AML-193 (cell line): ENCODE data around the gene NLRC5.
A peak's percentile ranks its signal among the peaks of the same experiment; 100 is the strongest.
"Not testable (repeated sequence)": the region's sequence is repeated elsewhere in the genome, so short reads cannot be mapped to it uniquely, and the experiment has no call there.

Experiments used
- DNase-seq, 2 experiments: peaks; one replicate each; lab custom pipeline; 2025; lab: John Stamatoyannopoulos, UW

The NLRC5 gene

DNA sequence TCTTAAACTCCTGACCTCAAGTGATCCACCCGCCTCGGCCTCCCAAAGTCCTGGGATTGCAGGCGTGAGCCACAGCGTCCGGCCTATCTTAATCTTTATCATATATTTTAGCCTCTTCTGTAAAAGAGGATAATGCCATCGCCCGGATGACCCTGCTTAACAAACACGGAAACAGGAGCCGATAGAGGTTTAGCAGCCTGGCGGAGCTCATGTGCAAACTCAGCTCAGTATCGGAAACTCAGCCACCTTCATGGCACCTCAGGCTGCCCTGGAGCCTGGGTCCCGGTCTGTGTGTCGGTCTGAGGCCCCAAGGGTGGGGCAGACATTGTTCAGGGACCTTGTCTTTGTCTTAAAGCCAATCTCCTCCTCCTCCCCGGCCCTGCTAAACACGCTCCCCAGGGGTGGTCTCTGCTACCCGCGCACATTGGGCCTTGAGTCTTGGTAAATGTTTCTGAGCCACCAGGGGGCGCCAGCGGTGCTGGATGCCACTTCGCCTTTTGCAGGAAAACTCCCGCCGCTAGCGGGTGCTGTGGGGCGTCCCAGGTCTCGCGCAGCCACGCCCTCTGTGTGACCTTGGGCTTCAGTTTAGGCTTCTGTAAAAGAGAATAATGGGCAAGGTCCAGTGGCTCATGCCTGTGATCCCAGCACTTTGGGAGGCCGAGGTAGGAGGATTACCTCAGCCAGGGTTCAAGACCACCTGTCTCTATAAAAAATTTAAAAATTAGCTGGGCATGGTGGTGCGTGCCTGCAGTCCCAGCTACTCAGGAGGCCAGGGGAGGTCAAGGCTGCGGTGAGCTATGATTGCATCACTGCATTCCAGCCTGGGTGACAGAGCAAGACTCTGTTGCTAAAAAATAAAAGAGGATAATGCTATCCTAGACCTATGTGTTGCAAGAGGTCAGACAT, 24.9 kb upstream of the NLRC5 start:
- peak; percentile 83 to 88 for DNase-seq

DNA sequence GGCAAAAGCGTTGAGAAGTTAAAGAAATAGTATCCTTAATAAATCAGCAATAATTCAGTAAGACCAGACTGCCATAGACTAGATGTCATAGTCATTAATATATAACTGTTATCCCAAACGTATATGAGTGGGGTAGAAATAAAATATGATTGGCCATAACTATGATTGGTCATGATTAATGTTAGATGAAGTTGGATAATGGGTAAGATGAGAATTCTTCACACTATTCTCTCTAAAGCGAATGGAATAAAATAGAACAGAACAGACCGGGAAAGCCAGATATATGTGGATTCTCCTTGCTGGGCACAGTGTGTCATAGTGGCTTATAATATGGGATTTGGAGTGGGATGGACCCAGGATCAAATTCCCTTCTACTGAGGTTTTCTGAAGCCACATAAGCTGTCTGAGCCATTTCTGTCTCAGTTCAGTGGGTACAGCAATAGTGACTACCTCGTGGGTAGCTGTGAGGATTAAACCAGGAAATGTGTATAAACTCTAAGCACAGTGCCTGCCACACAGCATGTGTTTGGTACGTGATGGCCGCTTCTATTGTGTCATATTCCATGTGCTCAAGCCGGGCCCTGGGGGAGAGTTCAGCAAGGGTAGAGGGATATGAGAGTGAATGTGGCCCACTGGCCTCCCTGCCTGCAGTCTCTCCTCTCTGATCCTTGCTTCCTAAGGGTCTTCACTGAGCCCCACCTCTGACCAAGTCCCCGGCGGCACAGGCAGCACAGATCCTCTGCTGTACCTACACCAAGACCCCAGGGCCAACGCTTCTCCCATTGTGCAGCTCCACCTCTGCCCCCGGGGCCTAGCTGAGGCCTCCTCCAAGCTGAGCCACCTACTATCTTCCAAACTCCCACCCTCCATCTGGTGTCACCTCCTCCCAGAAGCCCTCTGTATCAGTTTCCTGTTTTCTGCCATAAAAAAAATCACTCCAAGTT, 23.9 kb upstream of the NLRC5 start:
- no peak for DNase-seq

DNA sequence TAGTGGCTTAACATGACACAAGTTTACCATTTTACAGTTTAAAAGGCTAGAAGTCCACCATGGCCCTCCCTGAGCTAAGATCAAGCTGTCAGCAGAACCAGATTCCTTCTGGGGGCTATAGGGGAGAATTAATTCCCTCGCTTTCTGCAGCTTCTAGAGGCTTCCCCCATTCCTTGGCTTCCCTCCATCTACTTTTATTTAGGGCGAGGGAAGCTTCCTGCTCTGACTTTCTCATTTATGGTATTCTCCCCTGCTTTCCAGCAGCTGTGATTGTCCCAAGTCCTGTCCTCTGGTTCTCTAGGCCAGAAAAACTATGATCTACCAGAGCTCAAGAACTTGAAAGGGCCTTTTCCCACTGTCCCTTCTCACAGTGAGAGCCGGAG, 23.3 kb upstream of the NLRC5 start:
- no peak for DNase-seq

DNA sequence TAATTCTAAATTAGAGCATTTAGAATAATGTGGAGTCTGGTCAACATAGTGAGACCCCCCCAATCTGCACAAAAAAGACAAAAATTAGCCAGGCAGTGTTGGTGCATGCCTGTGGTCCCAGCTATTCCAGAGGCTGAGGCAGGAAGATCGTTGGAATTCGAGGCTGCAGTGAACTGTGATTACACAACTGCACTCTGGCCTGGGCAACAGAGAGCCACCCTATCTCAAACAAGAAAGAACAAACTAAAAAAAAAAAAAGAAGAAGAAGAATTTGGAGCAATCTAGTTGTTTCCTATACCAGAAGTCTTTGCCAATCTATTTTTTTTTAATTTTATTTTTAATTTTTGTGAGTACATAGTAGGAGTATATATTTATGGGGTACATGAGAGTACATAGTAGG, 21.6 kb upstream of the NLRC5 start:
- DNase-seq: peak in 1 of 2 experiments; percentile 20

DNA sequence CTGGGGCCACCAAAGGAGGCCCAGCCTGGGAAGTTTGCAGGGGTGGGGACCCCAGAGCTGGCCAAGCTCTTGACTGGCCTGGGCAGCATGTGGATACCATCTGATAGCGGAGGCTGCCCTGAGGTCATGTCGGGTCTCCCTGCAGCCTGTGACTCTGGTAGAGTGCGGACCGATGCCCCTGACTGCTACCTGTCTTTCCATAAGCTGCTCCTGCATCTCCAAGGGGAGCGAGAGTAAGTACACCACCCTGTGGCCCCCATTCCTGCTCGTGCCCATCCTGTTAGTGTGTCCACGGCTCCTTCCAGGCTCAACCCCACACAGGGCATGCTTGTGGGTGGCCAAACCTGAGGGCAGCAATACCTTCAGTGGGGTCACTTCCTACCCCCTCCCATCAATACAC, 19.6 kb upstream of the NLRC5 start:
- no peak for DNase-seq

DNA sequence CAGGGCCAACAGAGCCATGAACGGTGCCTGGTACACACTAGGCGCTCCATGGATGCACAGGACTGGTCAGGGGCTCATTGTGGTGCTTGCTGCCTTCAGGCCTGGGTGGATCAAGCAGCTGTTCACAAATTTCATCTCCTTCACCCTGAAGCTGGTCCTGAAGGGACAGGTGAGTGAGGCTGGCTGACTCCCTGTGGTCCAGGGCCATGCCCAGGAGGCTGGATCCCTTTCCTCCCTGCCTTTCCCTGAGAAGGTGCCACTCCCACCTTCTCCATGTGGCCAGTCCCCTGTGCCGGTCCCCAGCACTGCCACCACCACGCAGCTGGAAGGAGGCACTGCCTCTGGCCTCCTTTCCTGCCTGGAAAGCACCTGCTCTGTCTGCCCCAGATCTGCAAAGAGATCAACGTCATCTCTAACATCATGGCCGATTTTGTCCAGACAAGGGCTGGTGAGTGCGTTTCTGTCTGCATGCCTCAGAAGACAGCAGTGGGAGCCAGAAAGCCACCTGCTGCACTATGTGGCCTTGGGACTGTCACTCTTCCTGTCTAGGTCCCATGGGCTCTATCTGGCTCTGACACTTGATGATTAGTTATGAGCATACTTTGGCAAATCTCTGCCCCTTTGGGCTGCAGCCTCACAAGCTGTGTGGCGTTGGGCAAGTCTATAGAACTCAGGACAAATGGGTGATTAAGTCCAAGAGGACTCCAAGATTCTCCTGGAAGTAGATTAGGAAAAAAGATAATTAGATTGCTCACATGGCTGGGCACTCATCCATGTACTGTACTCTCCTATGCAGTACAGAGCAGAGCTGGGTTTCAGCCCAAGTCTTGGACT, 18.2 kb upstream of the NLRC5 start:
- DNase-seq: no peak

DNA sequence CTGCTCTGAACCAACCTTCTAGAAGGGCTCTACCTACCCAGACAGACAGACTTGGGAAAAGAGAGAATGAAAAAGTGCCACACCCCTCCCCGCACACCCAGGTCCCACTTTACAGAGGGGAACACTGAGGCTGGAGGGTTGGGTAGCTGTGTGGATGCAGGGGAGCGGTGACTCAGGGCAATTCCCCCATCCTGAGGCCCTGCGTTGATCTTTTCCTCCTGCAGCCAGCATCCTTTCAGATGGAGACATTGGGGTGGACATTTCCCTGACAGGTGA, 17.7 kb upstream of the NLRC5 start:
- DNase-seq: no peak

DNA sequence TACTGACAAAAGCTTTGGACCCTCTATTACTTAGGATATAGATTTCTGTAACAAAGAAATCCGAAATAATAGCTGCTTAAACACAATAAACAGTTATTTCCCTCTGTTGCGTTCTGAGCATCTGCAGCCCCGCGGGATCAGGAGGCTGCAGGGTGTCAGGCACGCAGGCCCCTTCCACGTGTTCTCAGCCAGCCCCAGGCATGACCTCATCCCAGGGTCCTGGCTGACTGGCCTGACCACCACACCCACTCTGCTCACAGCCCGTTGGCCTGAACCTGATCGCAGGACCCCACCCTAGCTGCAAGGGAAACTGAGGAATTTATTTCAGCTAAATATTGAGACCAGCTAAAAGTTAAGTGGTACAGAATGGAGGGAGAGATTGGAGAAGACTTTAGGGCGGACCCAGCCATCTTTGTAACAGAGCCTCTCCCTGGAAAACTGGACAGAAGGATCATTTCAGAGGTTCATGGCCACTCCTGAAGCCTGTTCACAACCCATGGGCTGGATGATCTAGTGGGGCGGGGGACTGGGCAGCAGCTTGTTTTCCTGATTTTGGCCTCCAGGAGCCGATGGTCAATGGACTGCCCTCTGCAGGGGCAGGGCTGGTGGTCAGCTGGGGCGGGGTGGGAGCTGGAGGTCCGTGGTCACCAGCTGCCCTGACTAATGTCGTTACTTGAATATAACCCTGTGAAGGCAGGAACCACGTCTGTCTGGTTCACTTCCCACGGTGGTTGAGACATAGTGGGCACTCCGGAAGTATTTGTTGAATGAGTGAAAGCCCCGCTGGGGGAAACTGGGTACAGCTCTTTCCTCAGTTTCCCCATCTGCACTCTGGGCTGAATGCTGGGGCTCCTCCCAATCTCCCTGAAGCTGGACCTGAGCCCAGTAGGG, 16.7 kb upstream of the NLRC5 start:
- no peak for DNase-seq

DNA sequence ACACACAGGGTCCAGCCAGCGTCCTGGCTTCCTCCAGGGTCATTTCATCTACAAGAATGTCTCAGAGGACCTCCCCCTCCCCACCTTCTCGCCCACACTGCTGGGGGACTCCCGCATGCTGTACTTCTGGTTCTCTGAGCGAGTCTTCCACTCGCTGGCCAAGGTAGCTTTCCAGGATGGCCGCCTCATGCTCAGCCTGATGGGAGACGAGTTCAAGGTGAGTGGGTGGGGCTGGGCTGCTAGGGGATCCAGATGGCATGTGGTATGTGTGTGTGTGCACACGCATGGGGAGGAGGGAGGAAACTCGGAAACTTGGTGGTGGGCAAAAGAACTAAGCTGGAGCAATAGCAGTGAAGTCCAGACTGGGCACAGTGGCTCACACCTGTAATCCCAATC, 16.1 kb upstream of the NLRC5 start:
- no peak for DNase-seq

DNA sequence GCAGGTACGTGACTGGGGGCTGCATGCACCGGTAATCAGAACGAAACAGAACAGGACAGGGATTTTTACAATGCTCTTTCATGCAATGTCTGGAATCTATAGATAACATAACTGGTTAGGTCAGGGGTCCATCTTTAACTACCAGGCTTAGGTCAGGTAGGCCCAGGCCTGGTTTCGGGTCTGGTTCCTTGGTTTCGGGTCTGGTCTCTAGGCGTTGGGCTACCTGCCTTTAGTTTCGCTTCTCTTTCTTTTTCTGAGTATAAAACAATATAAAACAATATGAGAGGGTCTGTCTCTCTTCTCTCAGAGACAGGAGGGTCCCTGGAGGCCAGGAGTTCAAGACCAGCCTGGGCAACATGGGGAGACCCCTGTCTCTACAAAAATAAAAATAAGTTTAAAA, 15.5 kb upstream of the NLRC5 start:
- not testable (repeated sequence) for DNase-seq

DNA sequence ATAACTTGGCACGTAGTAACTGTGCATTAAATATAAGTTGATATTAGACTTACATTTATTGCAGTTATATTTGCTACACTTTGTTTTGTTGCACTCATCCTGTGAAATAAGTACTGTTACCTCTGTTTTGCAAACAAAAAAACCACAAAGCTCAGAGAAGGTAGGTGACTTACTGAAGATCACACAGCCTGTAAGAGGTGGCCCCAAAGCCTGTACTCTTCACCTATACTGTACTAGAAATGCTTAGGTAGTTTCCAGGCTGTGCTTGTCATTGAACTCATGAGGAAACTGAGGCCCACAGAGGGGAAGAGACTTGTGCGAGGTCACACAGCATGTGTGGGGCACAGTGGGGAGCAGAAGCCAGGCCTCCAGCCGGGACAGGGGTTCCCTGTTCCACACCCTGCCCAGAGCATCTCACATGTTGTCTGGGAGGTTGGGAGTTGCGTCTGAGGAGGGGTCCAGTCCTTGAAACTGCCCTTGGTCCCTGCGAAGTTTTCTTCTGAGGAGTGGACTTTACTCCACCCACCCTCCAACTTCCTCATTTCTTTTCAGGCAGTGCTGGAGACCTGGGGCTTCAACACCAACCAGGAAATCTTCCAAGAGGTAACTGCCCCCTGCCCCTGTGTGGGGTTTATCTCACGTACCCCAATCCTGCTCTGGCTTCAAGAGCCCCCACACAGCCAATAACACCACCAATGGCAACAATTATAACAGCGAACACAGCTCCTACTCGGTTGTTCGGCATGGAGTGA, 14.6 kb upstream of the NLRC5 start:
- DNase-seq: no peak

DNA sequence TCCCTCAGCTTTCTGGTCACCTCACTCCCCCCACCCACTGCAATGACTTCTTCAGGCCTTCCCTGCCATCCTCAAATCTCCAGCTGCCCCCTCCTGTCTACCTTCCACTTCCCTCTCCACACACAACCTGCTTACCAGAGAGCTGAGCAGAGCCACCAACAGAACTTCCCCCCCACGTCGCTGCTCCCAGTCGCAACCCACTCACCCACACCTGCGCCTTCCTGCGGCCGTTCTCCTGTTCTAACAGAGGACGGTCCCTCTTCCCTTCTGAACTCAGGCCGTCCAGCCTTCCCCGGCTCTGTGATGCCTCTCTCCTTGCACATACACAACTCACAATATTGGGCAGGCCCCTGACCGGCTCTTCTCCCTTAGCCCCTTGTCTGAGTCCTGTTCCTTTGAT, 13.6 kb upstream of the NLRC5 start:
- DNase-seq: no peak

DNA sequence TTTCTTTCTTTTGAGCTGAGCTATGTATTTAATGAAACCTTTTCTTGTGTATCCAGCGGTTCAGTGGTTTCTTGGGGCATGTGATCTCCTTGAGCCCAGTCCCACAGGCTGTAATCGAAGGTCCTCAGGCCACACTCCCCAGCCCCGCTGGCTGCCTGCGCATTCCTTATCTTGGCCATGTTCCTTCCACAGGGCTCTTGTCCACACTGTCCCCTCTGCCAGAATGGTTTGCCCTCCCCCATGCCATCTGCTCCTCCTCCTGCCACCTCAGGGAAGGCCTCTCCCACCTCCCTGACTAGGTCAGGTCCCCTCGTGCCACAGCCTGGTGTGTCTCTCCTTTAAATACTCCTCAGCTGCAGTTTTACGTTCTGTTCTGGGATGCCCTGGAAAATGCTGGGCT, 12.1 kb upstream of the NLRC5 start:
- no peak for DNase-seq

DNA sequence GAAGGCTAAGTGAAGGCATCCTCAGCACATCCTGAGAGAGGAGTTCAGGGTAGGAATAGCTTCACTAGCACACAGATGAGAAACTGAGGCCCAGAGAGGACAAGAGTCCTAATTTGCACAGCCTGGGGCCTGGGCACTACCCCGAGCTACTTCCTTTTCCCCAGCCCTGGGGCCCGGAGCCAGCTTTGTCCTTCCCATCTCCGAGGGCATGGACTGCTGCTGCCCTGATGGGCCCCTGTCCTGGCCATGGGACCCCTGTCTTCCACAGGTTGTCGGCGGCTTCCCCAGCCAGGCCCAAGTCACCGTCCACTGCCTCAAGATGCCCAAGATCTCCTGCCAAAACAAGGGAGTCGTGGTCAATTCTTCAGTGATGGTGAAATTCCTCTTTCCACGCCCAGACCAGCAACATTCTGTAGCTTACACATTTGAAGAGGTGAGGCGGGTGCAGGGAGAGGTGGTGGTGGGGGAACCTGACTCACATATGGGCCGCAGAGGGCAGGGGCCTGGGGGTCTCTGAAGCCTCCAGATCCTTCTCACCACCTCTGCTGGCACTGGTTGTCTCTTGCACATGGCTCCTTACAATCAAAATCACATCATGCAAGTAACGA, 11.4 kb upstream of the NLRC5 start:
- DNase-seq: peak; percentile 14 to 15

DNA sequence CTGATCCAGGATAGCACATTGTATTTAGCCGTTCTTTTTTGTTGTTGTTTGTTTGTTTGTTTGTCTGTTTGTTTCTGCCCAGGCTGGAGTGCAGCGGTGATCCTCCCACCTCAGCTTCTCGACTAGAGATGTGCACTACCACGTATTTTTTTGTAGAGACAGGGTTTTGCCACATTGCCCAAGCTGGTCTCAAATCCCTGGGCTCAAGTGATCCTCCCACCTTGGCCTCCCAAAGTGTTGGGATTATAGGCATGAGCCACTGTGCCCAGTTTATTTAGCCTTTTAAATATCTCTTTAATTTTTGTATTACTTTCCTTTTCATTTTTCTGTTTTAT, 9.2 kb upstream of the NLRC5 start:
- DNase-seq: no peak

DNA sequence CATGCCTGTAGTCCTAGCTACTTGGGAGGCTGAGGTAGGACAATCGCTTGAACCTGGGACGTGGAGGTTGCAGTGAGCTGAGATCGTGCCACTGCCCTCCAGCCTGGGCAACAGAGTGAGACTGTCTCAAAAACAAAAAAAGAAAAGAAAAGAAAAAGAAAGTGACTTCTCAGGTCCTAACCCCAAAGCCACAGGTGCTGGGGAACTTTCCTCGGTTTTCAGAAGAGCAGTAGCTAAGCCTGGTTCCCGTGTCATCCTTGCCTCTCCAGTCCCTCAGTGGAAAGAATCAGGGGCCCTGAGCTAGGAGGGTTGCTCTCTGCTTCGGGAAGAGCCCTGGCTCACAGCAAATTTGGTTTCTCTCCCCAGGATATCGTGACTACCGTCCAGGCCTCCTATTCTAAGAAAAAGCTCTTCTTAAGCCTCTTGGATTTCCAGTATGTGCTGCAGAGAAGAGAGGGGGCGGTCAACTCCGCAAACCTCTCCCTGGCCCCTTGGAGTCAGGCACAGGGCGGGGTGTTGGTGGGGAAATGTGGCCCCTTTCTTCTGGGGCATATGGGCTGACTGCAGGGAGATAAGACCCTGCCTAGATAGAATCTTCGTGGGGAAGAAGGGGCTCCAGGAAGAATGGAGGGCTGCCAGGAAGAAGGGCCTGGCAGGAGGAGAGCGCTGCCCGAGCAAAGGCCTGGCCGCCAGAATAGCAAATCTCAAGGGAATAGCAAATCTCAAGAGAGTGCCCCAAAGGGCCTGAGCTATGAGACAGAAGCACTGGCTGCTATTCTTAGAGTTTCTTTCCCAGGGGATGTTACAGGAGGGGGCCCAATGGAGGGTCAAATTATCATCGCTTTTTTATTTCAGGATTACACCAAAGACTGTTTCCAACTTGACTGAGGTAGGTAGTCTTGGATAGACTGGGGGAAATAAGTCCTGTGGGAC, 8.3 kb upstream of the NLRC5 start:
- no peak for DNase-seq

DNA sequence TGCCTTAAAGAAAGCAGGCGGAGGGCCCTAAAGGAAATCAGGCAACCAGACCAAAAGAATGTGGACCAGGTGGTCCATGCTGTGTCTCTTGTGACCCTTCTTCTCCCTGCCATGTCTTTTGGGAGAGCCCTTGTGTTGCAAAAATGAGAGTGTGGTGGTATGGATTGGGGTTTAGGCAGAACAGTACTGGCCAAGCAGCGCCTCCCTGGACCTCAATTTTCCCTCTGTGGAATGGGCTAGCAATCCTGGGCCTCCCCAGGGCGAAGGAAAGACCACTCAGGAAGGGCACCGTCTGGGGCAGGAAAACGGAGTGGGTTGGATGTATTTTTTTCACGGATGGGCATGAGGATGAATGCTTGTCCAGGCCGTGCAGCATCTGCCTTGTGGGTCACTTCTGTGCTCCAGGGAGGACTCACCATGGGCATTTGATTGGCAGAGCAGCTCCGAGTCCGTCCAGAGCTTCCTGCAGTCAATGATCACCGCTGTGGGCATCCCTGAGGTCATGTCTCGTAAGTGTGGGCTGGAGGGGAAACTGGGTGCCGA, 7.6 kb upstream of the NLRC5 start:
- no peak for DNase-seq

DNA sequence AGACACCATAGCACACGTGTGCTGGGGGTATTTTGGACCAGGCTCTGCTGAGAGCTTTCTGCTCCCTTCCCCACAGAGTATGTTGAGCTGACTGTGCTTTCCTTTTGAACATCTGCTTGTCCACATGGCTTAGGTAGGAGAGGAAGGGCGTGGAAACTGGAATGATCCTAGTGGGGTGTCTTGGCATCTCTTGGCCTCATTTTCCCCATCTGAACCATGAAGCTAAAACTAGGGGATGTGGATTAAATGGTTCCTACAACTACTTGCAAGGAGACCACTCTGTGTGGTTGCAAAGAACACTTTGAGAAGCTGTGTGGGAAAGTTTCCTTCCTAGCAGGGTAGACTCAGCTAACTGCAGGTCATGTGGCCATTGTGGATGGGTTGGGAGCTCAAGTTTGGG, 6.7 kb upstream of the NLRC5 start:
- no peak for DNase-seq

DNA sequence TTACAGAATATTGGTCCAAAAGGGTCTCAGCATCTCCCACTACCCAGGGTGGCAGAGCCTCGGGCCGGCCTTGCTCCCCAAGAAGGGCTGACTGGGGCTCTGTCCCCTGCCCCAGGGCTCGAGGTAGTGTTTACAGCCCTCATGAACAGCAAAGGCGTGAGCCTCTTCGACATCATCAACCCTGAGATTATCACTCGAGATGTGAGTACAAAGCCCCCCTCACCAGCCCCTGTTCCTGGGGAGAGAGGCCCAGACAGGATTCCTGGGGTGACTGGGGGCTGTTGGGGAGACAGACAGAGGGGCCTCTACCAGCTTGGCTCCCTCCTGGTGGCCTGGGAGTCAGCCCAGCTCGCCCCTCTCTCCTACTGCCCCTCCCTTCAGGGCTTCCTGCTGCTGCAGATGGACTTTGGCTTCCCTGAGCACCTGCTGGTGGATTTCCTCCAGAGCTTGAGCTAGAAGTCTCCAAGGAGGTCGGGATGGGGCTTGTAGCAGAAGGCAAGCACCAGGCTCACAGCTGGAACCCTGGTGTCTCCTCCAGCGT, 6.1 kb upstream of the NLRC5 start:
- DNase-seq: no peak
